Adrenal gland (tissue), 12 donors: ENCODE measurements around the gene BEST2. TPM values are rescaled to one million over a fixed set of nuclear protein-coding genes. Genes with fewer than 3 reads are reported as not detected.
A peak's percentile ranks its signal among the peaks of the same experiment; 100 is the strongest.
"Not testable (repeated sequence)": the region's sequence is repeated elsewhere in the genome, so short reads cannot be mapped to it uniquely, and the experiment has no call there.

ENCODE experiments used
- DNase-seq, 7 donors: peaks; one replicate each; pipeline ENCODE4 v3.0.0-alpha.2; 2019 to 2020
- H3K27ac ChIP-seq, 5 donors: fragments of 200-600 bp; sonication (generic) in 4 of 5; 1 replicate in 3 of 5; 2 replicates in 2 of 5; pipeline versions ENCODE4 v1.5.1 to v1.8.0; 2016 to 2020; ENCODE audit warnings: mild to moderate bottlenecking in 1 of 5
- H3K27me3 ChIP-seq: fragments of 200-600 bp; 2 replicates; pipeline ENCODE4 v1.8.0; 2021
- H3K36me3 ChIP-seq, 2 donors: fragments of 200-600 bp; replicated peaks in 1 of 2; 1 replicate in 1 of 2; 2 replicates in 1 of 2; pipeline versions ENCODE4 v1.5.1 to v1.8.0; 2018 to 2022
- H3K4me1 ChIP-seq, 2 donors: fragments of 200-600 bp; replicated peaks in 1 of 2; 1 replicate in 1 of 2; 2 replicates in 1 of 2; pipeline versions ENCODE4 v1.5.1 to v1.8.0; 2018 to 2021
- H3K4me3 ChIP-seq, 4 donors: fragments of 200-600 bp; sonication (generic) in 3 of 4; one replicate each; pipeline ENCODE4 v1.5.1; 2016 to 2018
- H3K9me3 ChIP-seq, 3 donors: fragments of 200-600 bp; sonication (generic) in 1 of 3; replicated peaks in 1 of 3; 1 replicate in 2 of 3; 2 replicates in 1 of 3; pipeline versions ENCODE4 v1.5.1 to v1.8.0; 2016 to 2021
- CTCF ChIP-seq, 6 experiments: fragments of 450-650 bp in 4 of 6; fragments of 200-600 bp in 2 of 6; sonication (generic) in 1 of 6; IDR thresholded peaks; 1 replicate in 5 of 6; 2 replicates in 1 of 6; pipeline versions ENCODE4 v1.5.1 to v1.8.0; 2016 to 2021; ENCODE audit warnings: antibody characterized with exemption in 6 of 6, mild to moderate bottlenecking in 2 of 6, moderate library complexity in 1 of 6
- POLR2A ChIP-seq, 2 donors: fragments of 450-650 bp; IDR thresholded peaks; one replicate each; pipeline ENCODE4 v1.6.1; 2017; ENCODE audit warnings: antibody characterized with exemption in 2 of 2, mild to moderate bottlenecking in 2 of 2, moderate library complexity in 1 of 2
- WGBS, 4 donors: extraction: QIAGEN DNeasy Blood & Tissue Kit in 2 of 4; methylation state at CpG; one replicate each; pipeline versions ENCODE4 v1.1.5 to v1.1.7; 2013 to 2017; 5-methylcytosine and 5-hydroxymethylcytosine counted together
- intact Hi-C, 2 donors: fragments of 100-400 bp; cut with DNase I; formaldehyde crosslinking; loops; one replicate each; pipeline versions ENCODE4 v1.14.1 to v1.15.0; 2022 to 2023
- polyA plus RNA-seq, 3 donors: library from polyadenylated mRNA; stranded (reverse); fragments of 200-250 nt in 2 of 3; fragments of 350-450 nt in 1 of 3; fragmentation: Illumina TruSeq in 1 of 3; extraction: RNeasy Lipid Tissue Mini Kit (QIAGEN cat#74804) in 1 of 3; gene quantifications; one replicate each; pipeline ENCODE4 v1.2.3, GENCODE V29; 2013 to 2014
- total RNA-seq, 9 donors: library from RNA; depleted of rRNA in 4 of 9; stranded (reverse); fragments of >200 nt in 4 of 9; fragments of 120-200 nt in 1 of 9; fragmentation: NEBNext Ultra II Directional in 1 of 9; extraction: Animal tissue kit (Norgen Biotek cat#: 25700) in 1 of 9; gene quantifications; one replicate each; pipeline versions ENCODE4 v1.1.0 to v1.2.4, GENCODE V29; 2013 to 2023
- donor health status: healthy with polysubstance abuse.
- donor health status: Bipolar disorder and iron deficiency.
- donor health status: DM: yes; HTN: yes; CAD: no.
- donor health status: DM: no; HTN: no; CAD: no.
- donor health status: DM: no; HTN: no; CAD: no.
- donor health status: DM: yes; HTN: yes; CAD: no.

BEST2 gene
- total and polyA plus RNA-seq, 12 donors, result not detected

GRCh38 chr19:12794971-12795381, 43.4 kb downstream of the BEST2 start:
- H3K27me3 ChIP-seq, result no peaks in the 10 kb centered on the region
- intact Hi-C loops, result loop anchor here in 1 of 2 donors (2.0 to 5.0 kb wide), 2 partner anchors 16 to 33 kb away; no protein-coding TSS in a partner anchor
- WGBS, 4 donors, result 67 to 75% (median 71%) methylated on average over 9 of the region's 9 CpGs
- peak overlapping the region in 3 of 5 donors; percentile 98 to 99 (median 99) for H3K27ac ChIP-seq
- TF ChIP-seq CTCF (IDR thresholded peaks at IDR 0.05) (no peak), POLR2A (IDR thresholded peaks at IDR 0.05) (peak; percentile 5 to 60)
- no peak overlapping the region for H3K4me3 ChIP-seq
- no peaks in the 10 kb centered on the region for H3K9me3 ChIP-seq
- peaks cover 13 to 27% of the 10 kb centered on the region in 2 donors for H3K4me1 ChIP-seq
- peak in 2 of 7 donors; percentile 44 to 78 for DNase-seq
- H3K36me3 ChIP-seq, result peaks cover 0 to 23% of the 10 kb centered on the region in 2 donors

GRCh38 chr19:12796146-12797071, 44.8 kb downstream of the BEST2 start:
- Histone ChIP-seq H3K4me1 (peaks cover 5 to 30% of the 10 kb centered on the region in 2 donors), H3K27ac (peak overlapping the region in 4 of 5 donors; percentile 9 to 75 (median 47)), H3K36me3 (peaks cover 0 to 30% of the 10 kb centered on the region in 2 donors), H3K9me3 (no peaks in the 10 kb centered on the region), H3K27me3 (no peaks in the 10 kb centered on the region), H3K4me3 (no peak overlapping the region)
- DNase-seq, result peak; percentile 77 to 91 (median 84)
- TF ChIP-seq CTCF (IDR thresholded peaks at IDR 0.05) (peak; percentile 85 to 99 (median 96)), POLR2A (IDR thresholded peaks at IDR 0.05) (peak; percentile 25 to 32)
- intact Hi-C loops, result loop anchor here (2.0 to 5.0 kb wide), 2 partner anchors 20 to 34 kb away; no protein-coding TSS in a partner anchor
- 6 to 7% (median 6%) methylated on average over 16 to 18 of the region's 18 CpGs for WGBS, 4 donors

- DNase-seq, result peak in 2 of 7 donors; percentile 31 to 54
- H3K9me3 ChIP-seq, result no peaks in the 10 kb centered on the region
- intact Hi-C loops, result loop anchor here (2.0 to 5.0 kb wide), 2 partner anchors 20 to 35 kb away; no protein-coding TSS in a partner anchor
- 79 to 85% (median 83%) methylated on average over 6 of the region's 6 CpGs for WGBS, 4 donors
- peaks cover 5 to 33% of the 10 kb centered on the region in 2 donors for H3K4me1 ChIP-seq
- no peaks in the 10 kb centered on the region for H3K27me3 ChIP-seq
- TF ChIP-seq POLR2A (IDR thresholded peaks at IDR 0.05) (no peak), CTCF (IDR thresholded peaks at IDR 0.05) (no peak)
- peaks cover 0 to 30% of the 10 kb centered on the region in 2 donors for H3K36me3 ChIP-seq
- H3K4me3 ChIP-seq, result no peak overlapping the region
- peak overlapping the region in 2 of 5 donors; percentile 9 to 75 for H3K27ac ChIP-seq
These were observed 45.6 kb downstream of the BEST2 start for GRCh38 chr19:12797141-12797587.

GRCh38 chr19:12797607-12798006, 46.0 kb downstream of the BEST2 start:
- not testable (repeated sequence) for H3K9me3 ChIP-seq, H3K27ac ChIP-seq, H3K4me3 ChIP-seq, H3K27me3 ChIP-seq
- H3K36me3 ChIP-seq, result peaks cover 0 to 30% of the 10 kb centered on the region in 2 donors
- peak in 1 of 2 donors; percentile 3 for TF ChIP-seq POLR2A (IDR thresholded peaks at IDR 0.05)
- intact Hi-C loops, result loop anchor here (2.0 to 5.0 kb wide), 2 partner anchors 21 to 35 kb away; no protein-coding TSS in a partner anchor
- 95 to 96% (median 95%) methylated on average over 7 of the region's 7 CpGs for WGBS, 4 donors
- H3K4me1 ChIP-seq, result peaks cover 8 to 38% of the 10 kb centered on the region in 2 donors
- peak in 1 of 7 donors; percentile 25 for DNase-seq
